RWPE1 (cell line): ENCODE data around the gene YWHAG.

ENCODE experiments used
- CTCF ChIA-PET: fragments of 350-600 bp; sonication (Branson Sonifier 250); formaldehyde crosslinking; extraction: SDS; loops from one replicate; lab custom pipeline; 2021; lab: Yijun Ruan, JAX
- POLR2A ChIA-PET: fragments of 400-600 bp; formaldehyde crosslinking; extraction: SDS; loops from one replicate; lab custom pipeline; 2020; ENCODE audit warnings: antibody characterized with exemption; ENCODE audit not compliant: low non-redundant PET; lab: Yijun Ruan, JAX
- DNase-seq: peaks from one replicate; pipeline ENCODE4 v3.0.0; 2012; ENCODE audit warnings: low spot score
- H3K27ac ChIP-seq: fragments of 450-650 bp; 2 replicates; pipeline ENCODE4 v1.5.1; 2017
- CTCF ChIP-seq: fragments of 450-650 bp; conservative IDR thresholded peaks from 2 replicates; pipeline ENCODE4 v1.5.1; 2017; ENCODE audit warnings: low read depth, mild to moderate bottlenecking

YWHAG gene

GRCh38 chr7:76346097-76346496 lies 12.7 kb downstream of the YWHAG start:
- H3K27ac ChIP-seq: no peak overlapping the region; the same call in 1 of the 2 replicates
- ChIA-PET POLR2A (no interaction called here), CTCF (no interaction called here)
- DNase-seq: no peak
- TF ChIP-seq CTCF: no peak

- no peak for TF ChIP-seq CTCF
- peak overlapping the region; percentile 44; the same call in 1 of the 2 replicates for H3K27ac ChIP-seq
- DNase-seq: no peak
- CTCF ChIA-PET: no interaction called here
- POLR2A ChIA-PET: no interaction called here
These were observed 14.9 kb downstream of the YWHAG start for GRCh38 chr7:76343931-76344321.

GRCh38 chr7:76343294-76343930 lies 15.4 kb downstream of the YWHAG start:
- peak overlapping the region; percentile 44; the same call in 1 of the 2 replicates for H3K27ac ChIP-seq
- ChIA-PET CTCF (no interaction called here), POLR2A (no interaction called here)
- TF ChIP-seq CTCF: no peak
- DNase-seq: no peak

- no peak for TF ChIP-seq CTCF
- no peak for DNase-seq
- H3K27ac ChIP-seq: no peak overlapping the region
- ChIA-PET POLR2A (no interaction called here), CTCF (interaction anchor here (0.6 kb wide), 1 partner anchor 22 kb away, joined by 3 read pairs; no protein-coding TSS in a partner anchor)
These were observed 16.6 kb downstream of the YWHAG start for GRCh38 chr7:76342222-76342621.

- CTCF ChIA-PET: no interaction called here
- no peak for DNase-seq
- TF ChIP-seq CTCF: no peak
- POLR2A ChIA-PET: no interaction called here
- H3K27ac ChIP-seq: peak overlapping the region; percentile 76
These were observed 18.1 kb downstream of the YWHAG start for GRCh38 chr7:76340617-76341131.

GRCh38 chr7:76338298-76339084 lies 20.3 kb downstream of the YWHAG start:
- peak overlapping the region; percentile 38; the same call in 1 of the 2 replicates for H3K27ac ChIP-seq
- DNase-seq: peak; percentile 56
- CTCF ChIA-PET: no interaction called here
- POLR2A ChIA-PET: no interaction called here
- no peak for TF ChIP-seq CTCF
